Neuronal stem cell (in vitro differentiated cells): Measurements from ENCODE around the gene PDE10A.
"Not testable (repeated sequence)": the region's sequence is repeated elsewhere in the genome, so short reads cannot be mapped to it uniquely, and the experiment has no call there.

Experiments
- DNase-seq: peaks from one replicate; pipeline ENCODE4 v3.0.0-alpha.2; 2013; ENCODE audit warnings: low spot score
- H2AFZ ChIP-seq: one replicate; pipeline ENCODE4 v1.6.1; 2013; ENCODE audit warnings: mild to moderate bottlenecking, low read length, inconsistent platforms
- H2AK5ac ChIP-seq: 2 replicates; pipeline ENCODE4 v1.6.1; 2013; ENCODE audit warnings: low read depth, mild to moderate bottlenecking, inconsistent platforms, low read length, moderate library complexity, mixed read lengths
- H2BK120ac ChIP-seq: 2 replicates; pipeline ENCODE4 v1.6.1; 2013; ENCODE audit warnings: low read depth, mild to moderate bottlenecking, inconsistent platforms, low read length, moderate library complexity, mixed read lengths
- H2BK12ac ChIP-seq: one replicate; pipeline ENCODE4 v1.6.1; 2013; ENCODE audit warnings: low read length, inconsistent platforms
- H2BK15ac ChIP-seq: 2 replicates; pipeline ENCODE4 v1.6.1; 2013; ENCODE audit warnings: mild to moderate bottlenecking, low read length, inconsistent platforms, mixed read lengths
- H2BK5ac ChIP-seq: one replicate; pipeline ENCODE4 v1.6.1; 2013; ENCODE audit warnings: inconsistent platforms, mild to moderate bottlenecking, low read length, moderate library complexity
- H3K14ac ChIP-seq: one replicate; pipeline ENCODE4 v1.6.1; 2013; ENCODE audit warnings: low read length, inconsistent platforms
- H3K18ac ChIP-seq: 2 replicates; pipeline ENCODE4 v1.6.1; 2013; ENCODE audit warnings: low read length, inconsistent platforms
- H3K23ac ChIP-seq: 2 replicates; pipeline ENCODE4 v1.6.1; 2013; ENCODE audit warnings: low read depth, mild to moderate bottlenecking, mixed read lengths, low read length, inconsistent platforms; ENCODE audit not compliant: poor library complexity
- H3K27ac ChIP-seq: replicated peaks from 3 replicates; pipeline ENCODE4 v1.5.1; 2013; ENCODE audit warnings: low read length, inconsistent platforms
- H3K27me3 ChIP-seq, 3 experiments: 2 replicates each; pipeline ENCODE4 v1.6.1; 2013; ENCODE audit warnings: low read length in 3 of 3, mild to moderate bottlenecking in 2 of 3, inconsistent platforms in 1 of 3, low read depth in 1 of 3, mixed read lengths in 1 of 3, moderate library complexity in 1 of 3; ENCODE audit not compliant: control insufficient read depth in 3 of 3, insufficient read depth in 3 of 3
- H3K36me3 ChIP-seq, 2 donors: replicated peaks in 1 of 2; 2 replicates each; pipeline ENCODE4 v1.6.1; 2013; ENCODE audit warnings: low read length in 2 of 2; ENCODE audit not compliant: control insufficient read depth in 2 of 2, insufficient read depth in 2 of 2
- H3K4ac ChIP-seq: 2 replicates; pipeline ENCODE4 v1.6.1; 2013; ENCODE audit warnings: inconsistent platforms, mild to moderate bottlenecking, low read length, moderate library complexity
- H3K4me1 ChIP-seq, 2 donors: 1 replicate in 1 of 2; 2 replicates in 1 of 2; pipeline ENCODE4 v1.6.1; 2013; ENCODE audit warnings: low read length in 2 of 2, low read depth in 1 of 2; ENCODE audit not compliant: control insufficient read depth in 2 of 2, insufficient read depth in 1 of 2
- H3K4me2 ChIP-seq: one replicate; pipeline ENCODE4 v1.6.1; 2013; ENCODE audit warnings: mild to moderate bottlenecking, low read length, inconsistent platforms; ENCODE audit not compliant: insufficient read depth, poor library complexity, severe bottlenecking
- H3K4me3 ChIP-seq, 2 donors: 2 replicates each; pipeline ENCODE4 v1.5.1; 2013; ENCODE audit warnings: low read length in 2 of 2, mild to moderate bottlenecking in 2 of 2, inconsistent platforms in 1 of 2, moderate library complexity in 1 of 2
- H3K79me1 ChIP-seq: one replicate; pipeline ENCODE4 v1.6.1; 2013; ENCODE audit warnings: low read depth, mild to moderate bottlenecking, inconsistent platforms, low read length, moderate library complexity
- H3K9ac ChIP-seq: one replicate; pipeline ENCODE4 v1.6.1; 2013; ENCODE audit warnings: mild to moderate bottlenecking, low read depth, low read length, inconsistent platforms; ENCODE audit not compliant: poor library complexity
- H3K9me3 ChIP-seq, 2 donors: replicated peaks in 1 of 2; 2 replicates each; pipeline versions ENCODE3 to v1.6.1; 2013; ENCODE audit warnings: low read length in 2 of 2, mild to moderate bottlenecking in 2 of 2, inconsistent platforms in 1 of 2, low read depth in 1 of 2, mixed read lengths in 1 of 2, moderate library complexity in 1 of 2; ENCODE audit not compliant: control insufficient read depth in 2 of 2, insufficient read depth in 1 of 2
- H4K8ac ChIP-seq: one replicate; pipeline ENCODE4 v1.6.1; 2013; ENCODE audit warnings: low read depth, mild to moderate bottlenecking, inconsistent platforms, low read length, moderate library complexity
- H4K91ac ChIP-seq: one replicate; pipeline ENCODE4 v1.6.1; 2013; ENCODE audit warnings: low read length, low read depth, mild to moderate bottlenecking, inconsistent platforms; ENCODE audit not compliant: poor library complexity
- WGBS, 2 donors: extraction: QIAGEN DNeasy Blood & Tissue Kit; methylation state at CpG; one replicate each; pipeline ENCODE4 v1.1.7; 2013; ENCODE audit warnings: missing lambda C conversion rate in 2 of 2, mixed read lengths in 1 of 2; ENCODE audit not compliant: insufficient read length in 2 of 2, insufficient replicate concordance in 1 of 2; ENCODE audit errors: extremely low coverage in 2 of 2; 5-methylcytosine and 5-hydroxymethylcytosine counted together

Gene PDE10A

GRCh38 chr6:165616116-165616515 is 46.9 kb downstream of the PDE10A start:
- Histone ChIP-seq H2BK5ac (no peak overlapping the region), H3K23ac (no peak overlapping the region), H3K9ac (no peak overlapping the region), H4K8ac (no peak overlapping the region), H2BK120ac (no peak overlapping the region), H2BK15ac (no peak overlapping the region), H3K4me3 (no peak overlapping the region), H3K4me2 (no peak overlapping the region), H3K79me1 (peaks cover 6% of the 10 kb centered on the region), H3K14ac (no peak overlapping the region), H3K27ac (no peak overlapping the region), H2AFZ (no peak overlapping the region), H3K4ac (no peak overlapping the region), H4K91ac (no peak overlapping the region), H3K36me3 (peaks cover 0 to 5% of the 10 kb centered on the region in 2 donors), H2BK12ac (no peak overlapping the region), H3K9me3 (peaks cover 0 to 11% of the 10 kb centered on the region in 2 donors), H3K27me3 (no peaks in the 10 kb centered on the region), H3K4me1 (peaks cover 2 to 7% of the 10 kb centered on the region in 2 donors), H2AK5ac (no peak overlapping the region), H3K18ac (no peak overlapping the region)
- no CpG with 5 or more reads among the region's 9 CpGs for WGBS, 2 donors
- no peak for DNase-seq

GRCh38 chr6:165615636-165616035 is 47.4 kb downstream of the PDE10A start:
- no peak overlapping the region for H3K4me3 ChIP-seq
- H3K14ac ChIP-seq = no peak overlapping the region
- H3K27ac ChIP-seq = no peak overlapping the region
- H2BK5ac ChIP-seq = no peak overlapping the region
- H3K4ac ChIP-seq = no peak overlapping the region
- peaks cover 0 to 16% of the 10 kb centered on the region in 2 donors for H3K9me3 ChIP-seq
- no peak overlapping the region for H2AFZ ChIP-seq
- H4K8ac ChIP-seq = no peak overlapping the region
- H3K23ac ChIP-seq = no peak overlapping the region
- no peaks in the 10 kb centered on the region for H3K27me3 ChIP-seq
- no peak overlapping the region for H3K9ac ChIP-seq
- H3K79me1 ChIP-seq = peaks cover 7% of the 10 kb centered on the region
- peaks cover 0 to 5% of the 10 kb centered on the region in 2 donors for H3K36me3 ChIP-seq
- H3K4me2 ChIP-seq = no peak overlapping the region
- H3K4me1 ChIP-seq = peaks cover 2 to 7% of the 10 kb centered on the region in 2 donors
- no peak overlapping the region for H2BK15ac ChIP-seq
- no CpG with 5 or more reads among the region's 5 CpGs for WGBS, 2 donors
- no peak for DNase-seq
- H2AK5ac ChIP-seq = no peak overlapping the region
- H2BK12ac ChIP-seq = no peak overlapping the region
- H3K18ac ChIP-seq = no peak overlapping the region
- H2BK120ac ChIP-seq = no peak overlapping the region
- no peak overlapping the region for H4K91ac ChIP-seq

- no peaks in the 10 kb centered on the region for H3K27me3 ChIP-seq
These were observed 51.7 kb downstream of the PDE10A start for GRCh38 chr6:165611294-165611693.

GRCh38 chr6:165608577-165608976 is 54.5 kb downstream of the PDE10A start:
- not testable (repeated sequence) for H3K9ac ChIP-seq, H3K14ac ChIP-seq, H3K27ac ChIP-seq, H4K8ac ChIP-seq, H3K18ac ChIP-seq, H2AK5ac ChIP-seq, DNase-seq, H2BK12ac ChIP-seq, H4K91ac ChIP-seq, H3K4me2 ChIP-seq, H2BK5ac ChIP-seq, H2AFZ ChIP-seq, H3K4me3 ChIP-seq, H3K4ac ChIP-seq, H2BK15ac ChIP-seq, H3K4me1 ChIP-seq, H3K9me3 ChIP-seq, H2BK120ac ChIP-seq, H3K36me3 ChIP-seq, H3K27me3 ChIP-seq, H3K23ac ChIP-seq, H3K79me1 ChIP-seq
- WGBS, 2 donors = no CpG with 5 or more reads among the region's 1 CpG

More at GRCh38 chr6:165611294-165611693, 51.7 kb downstream of the PDE10A start:
- Histone ChIP-seq H3K9me3 (peaks cover 0 to 9% of the 10 kb centered on the region in 2 donors), H4K8ac (no peak overlapping the region), H3K4ac (no peak overlapping the region), H3K36me3 (no peaks in the 10 kb centered on the region), H2BK120ac (no peak overlapping the region), H2AFZ (no peak overlapping the region), H3K4me3 (no peak overlapping the region), H3K27ac (no peak overlapping the region), H4K91ac (no peak overlapping the region), H3K14ac (no peak overlapping the region), H3K23ac (no peak overlapping the region), H3K9ac (no peak overlapping the region), H3K18ac (no peak overlapping the region), H2BK12ac (no peak overlapping the region), H3K79me1 (peaks cover 4% of the 10 kb centered on the region), H3K4me1 (peaks cover 4% of the 10 kb centered on the region in 2 donors), H2BK5ac (no peak overlapping the region), H2AK5ac (no peak overlapping the region), H3K4me2 (no peak overlapping the region), H2BK15ac (no peak overlapping the region)
- DNase-seq = no peak
- WGBS, 2 donors = no CpG with 5 or more reads among the region's 3 CpGs
